GM18520 (cell line): ENCODE measurements around the gene DYNC1LI2.
"Not testable (repeated sequence)": the region's sequence is repeated elsewhere in the genome, so short reads cannot be mapped to it uniquely, and the experiment has no call there.

ENCODE experiments used
- ATAC-seq: cut with Tn5 transposase; IDR thresholded peaks from one replicate; pipeline ENCODE4 v1.9.1; 2021; ENCODE audit not compliant: unreplicated experiment

The DYNC1LI2 gene

GRCh38 chr16:66698046-66698445 is 53.4 kb downstream of the DYNC1LI2 start:
- ATAC-seq: no peak

DNA sequence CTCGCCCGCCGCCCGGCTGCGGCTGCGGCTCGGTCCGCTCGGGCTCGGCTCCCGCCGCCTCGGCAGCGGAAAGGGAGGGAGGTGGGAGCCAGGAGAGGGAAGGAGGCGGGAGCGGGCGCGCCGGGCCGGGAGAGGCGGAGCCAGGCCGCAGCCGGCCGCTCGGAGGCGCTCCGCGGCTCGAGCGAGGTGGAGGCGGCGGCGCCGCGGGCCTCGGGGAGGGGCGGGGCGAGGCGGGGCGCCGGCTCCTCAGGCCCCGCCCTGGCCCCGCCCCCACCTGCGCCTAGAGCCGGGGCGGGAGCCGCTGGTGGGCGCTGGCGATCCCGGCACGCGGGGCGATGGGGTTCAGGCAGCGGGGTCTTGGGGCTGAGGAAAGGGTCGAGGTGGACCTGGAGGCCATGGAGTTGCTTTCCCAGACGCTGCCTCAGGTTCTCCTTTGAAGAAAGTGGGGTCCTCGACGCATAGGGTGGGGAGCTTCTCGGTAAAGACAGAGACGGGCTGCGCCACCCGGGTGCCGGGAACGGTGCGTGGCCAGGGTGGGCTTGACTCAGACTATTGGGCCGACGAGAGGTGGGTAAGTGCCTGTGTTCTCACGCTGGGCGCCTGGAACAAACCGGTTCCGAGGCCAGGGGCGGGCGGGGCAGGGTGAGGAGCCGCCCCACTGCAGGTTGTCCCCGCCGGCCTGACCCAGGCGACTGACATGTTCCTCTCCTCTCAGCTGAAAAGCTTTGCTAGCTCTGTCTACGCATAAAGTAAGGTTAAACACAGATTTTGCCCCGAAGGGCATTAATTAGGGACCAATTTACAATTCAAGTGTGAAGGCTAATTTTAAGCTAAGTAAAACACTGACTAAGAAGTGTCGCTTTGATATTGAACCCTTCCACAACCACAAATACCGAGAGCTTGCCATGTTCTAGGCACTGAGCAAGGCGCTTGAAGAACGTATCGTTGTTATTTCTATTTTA is 54.5 kb downstream of the DYNC1LI2 start, which contains the start of gene CMTM4:
Gene CMTM4 (minus strand): TSS at position 75 of the 962 bp plus-strand sequence. CDS start 218 bp downstream, outside the sequence.
- peak; percentile 89 for ATAC-seq

DNA sequence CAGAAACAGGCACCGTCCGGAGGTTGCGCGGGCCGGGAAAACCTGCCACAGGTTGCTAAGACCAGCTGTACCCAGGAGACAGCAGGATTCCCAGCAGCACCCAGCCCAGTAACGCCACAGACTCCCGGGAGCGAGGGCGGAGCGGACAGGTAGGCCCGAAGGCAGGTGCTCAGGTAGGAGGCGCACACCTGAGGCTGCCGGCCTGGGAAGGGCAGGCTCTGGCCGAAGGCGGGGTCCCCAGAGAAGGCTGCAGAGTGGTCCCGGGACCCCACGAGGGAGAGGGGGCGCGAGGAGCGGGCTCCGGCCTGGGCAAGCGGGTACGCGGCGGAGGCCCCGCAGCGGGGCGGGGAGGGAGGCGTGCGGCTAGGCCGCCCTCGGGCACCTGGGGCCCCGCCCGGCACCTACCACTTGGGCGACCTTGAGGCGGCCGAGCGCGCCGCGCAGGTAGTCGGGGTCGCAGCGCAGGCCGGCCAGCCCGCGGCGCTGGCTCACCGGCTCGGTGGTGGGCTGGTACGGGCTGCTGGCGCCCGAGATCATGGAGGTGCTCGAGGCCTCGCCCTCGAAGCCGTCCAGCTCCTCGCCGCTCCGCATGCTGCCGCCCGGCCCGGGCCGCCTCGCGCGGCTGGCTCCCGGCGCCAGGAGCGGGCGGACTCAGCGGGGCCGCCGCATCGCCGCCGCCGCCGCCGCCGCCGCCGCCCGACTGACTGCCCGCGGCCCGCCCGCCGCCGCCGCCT is 55.3 kb downstream of the DYNC1LI2 start:
- ATAC-seq: peak; percentile 32

GRCh38 chr16:66695471-66695934 is 55.9 kb downstream of the DYNC1LI2 start:
- no peak for ATAC-seq

DNA sequence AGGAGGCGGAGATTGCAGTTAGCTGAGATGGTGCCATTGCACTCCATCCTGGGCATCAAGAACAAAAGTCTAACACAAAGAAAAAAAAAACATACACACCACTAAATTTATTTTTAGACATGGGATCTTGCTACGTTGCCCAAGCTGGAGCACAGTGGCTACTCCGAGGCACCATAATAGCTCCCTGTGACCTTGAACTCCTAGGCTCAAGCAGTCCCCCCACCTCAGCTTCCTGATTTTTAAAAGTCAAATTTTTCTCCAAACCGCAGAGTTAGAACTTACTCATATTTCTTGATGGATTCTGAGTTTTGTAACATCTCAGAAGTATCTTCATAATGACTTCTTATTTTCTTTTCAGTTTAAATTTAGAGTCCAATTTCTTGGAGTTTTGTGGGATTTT is 58.3 kb downstream of the DYNC1LI2 start:
- no peak for ATAC-seq

DNA sequence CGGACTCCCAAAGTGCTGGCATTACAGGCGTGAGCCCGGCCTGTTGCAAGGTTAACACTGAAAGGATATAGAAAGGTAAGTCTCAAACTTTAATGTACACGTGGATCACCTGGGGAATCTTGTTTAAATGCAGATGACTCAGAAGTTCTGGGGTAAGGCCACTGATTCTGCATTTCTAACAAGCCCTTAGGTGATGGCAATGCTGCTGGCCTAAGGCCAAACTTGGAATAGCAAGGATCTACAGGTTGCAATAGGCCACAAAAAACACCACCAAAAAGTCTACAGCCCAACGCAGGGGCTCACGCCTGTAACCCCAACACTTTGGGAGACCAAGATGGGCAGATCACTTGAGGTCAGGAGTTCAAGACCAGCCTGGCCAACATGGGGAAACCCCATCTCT is 59.1 kb downstream of the DYNC1LI2 start:
- no peak for ATAC-seq

- ATAC-seq: no peak
Measured at GRCh38 chr16:66691234-66691633, 60.2 kb downstream of the DYNC1LI2 start.

GRCh38 chr16:66690106-66690847 is 61.1 kb downstream of the DYNC1LI2 start:
- no peak for ATAC-seq

- no peak for ATAC-seq
Measured at GRCh38 chr16:66689282-66689681, 62.1 kb downstream of the DYNC1LI2 start.

- ATAC-seq: no peak
Measured at GRCh38 chr16:66687906-66688625, 63.3 kb downstream of the DYNC1LI2 start.

- ATAC-seq: not testable (repeated sequence)
Measured at GRCh38 chr16:66685501-66686115, 65.8 kb downstream of the DYNC1LI2 start.

DNA sequence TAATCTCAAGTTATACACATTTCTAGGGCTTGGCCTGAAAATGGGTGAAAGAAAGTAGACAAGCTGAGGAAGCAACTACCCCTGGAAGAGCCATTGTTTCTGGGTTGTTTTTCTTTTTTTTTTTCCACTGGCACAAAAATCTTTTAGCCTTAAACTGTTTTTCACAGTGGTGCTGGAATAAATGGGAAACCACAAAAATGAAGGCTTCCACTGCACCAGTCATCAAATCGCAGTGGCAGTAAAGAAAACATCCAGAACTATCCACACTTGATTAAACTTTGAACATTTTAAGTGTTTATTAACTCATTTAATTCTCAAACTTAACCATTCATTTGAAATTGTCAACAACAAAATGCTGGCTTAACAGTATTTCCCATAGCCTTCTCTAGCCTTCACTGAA is 69.1 kb downstream of the DYNC1LI2 start:
- ATAC-seq: no peak

DNA sequence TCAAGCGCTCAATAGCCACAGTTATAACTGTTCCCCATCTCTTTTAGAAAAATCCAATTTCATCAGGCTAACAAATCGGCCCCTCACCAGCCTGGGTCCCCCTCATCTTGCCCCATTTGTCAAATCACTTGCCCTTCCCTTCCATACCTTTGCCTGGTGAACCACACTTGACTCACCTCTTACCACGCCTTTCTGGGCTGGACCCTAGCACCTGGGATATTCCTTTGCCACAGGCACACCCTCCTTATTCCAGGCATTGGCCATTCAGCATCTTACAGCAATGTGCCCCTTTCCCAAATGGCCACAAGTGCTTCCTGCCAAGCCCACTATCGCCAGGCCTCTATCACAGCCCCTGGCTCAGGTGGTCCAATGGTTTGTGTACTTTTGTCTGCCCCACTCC is 69.7 kb downstream of the DYNC1LI2 start:
- no peak for ATAC-seq

GRCh38 chr16:66678337-66678736 is 73.1 kb downstream of the DYNC1LI2 start:
- no peak for ATAC-seq

- no peak for ATAC-seq
Measured at GRCh38 chr16:66677836-66678235, 73.6 kb downstream of the DYNC1LI2 start.

GRCh38 chr16:66677179-66677578 is 74.2 kb downstream of the DYNC1LI2 start:
- ATAC-seq: no peak

- ATAC-seq: no peak
Measured at GRCh38 chr16:66676599-66676998, 74.8 kb downstream of the DYNC1LI2 start.

DNA sequence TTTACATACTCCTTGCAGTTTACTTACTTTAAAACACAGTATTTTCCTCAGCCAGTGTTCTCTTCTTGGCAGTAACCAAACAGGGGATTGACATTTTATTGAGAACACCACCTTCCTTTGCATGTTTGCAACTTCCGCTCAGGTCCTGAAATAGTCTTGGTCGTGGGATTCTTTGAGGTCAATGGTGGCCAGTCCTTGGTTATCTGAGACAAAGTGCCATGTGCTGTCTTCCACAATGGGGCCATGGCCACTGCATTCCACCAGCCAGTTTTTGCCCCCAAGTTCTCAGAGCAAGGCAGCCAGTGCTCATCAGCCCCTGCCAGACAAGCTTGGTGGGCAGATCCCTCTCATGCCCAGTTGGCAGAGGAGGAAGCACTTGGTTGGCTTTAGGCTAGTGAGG is 77.7 kb downstream of the DYNC1LI2 start:
- ATAC-seq: no peak
